Psoas muscle (tissue), 8 donors: ENCODE results near the gene SLC25A13. TPM values are rescaled to one million over a fixed set of nuclear protein-coding genes. Genes with fewer than 3 reads are reported as not detected.

Experiments used
- ATAC-seq, 4 donors: fragments of 200-7000 bp; cut with Tn5 transposase; one replicate each; pipeline ENCODE4 v1.9.1; 2020; ENCODE audit warnings: moderate library complexity in 3 of 4, mild to moderate bottlenecking in 2 of 4
- DNase-seq, 2 donors: peaks; one replicate each; pipeline ENCODE4 v3.0.0-alpha.2; 2020
- H3K27ac ChIP-seq: fragments of 200-600 bp; one replicate; pipeline ENCODE4 v1.8.0; 2022
- H3K27me3 ChIP-seq, 3 donors: fragments of 200-600 bp in 1 of 3; one replicate each; pipeline versions ENCODE4 v1.6.1 to v1.8.0; 2013 to 2022; ENCODE audit warnings: low read length in 2 of 3, mild to moderate bottlenecking in 2 of 3, moderate library complexity in 1 of 3; ENCODE audit not compliant: insufficient read depth in 3 of 3
- H3K36me3 ChIP-seq, 2 donors: fragments of 200-600 bp in 1 of 2; one replicate each; pipeline versions ENCODE4 v1.6.1 to v1.8.0; 2013 to 2022; ENCODE audit warnings: low read depth in 1 of 2, mild to moderate bottlenecking in 1 of 2, moderate library complexity in 1 of 2; ENCODE audit not compliant: insufficient read depth in 1 of 2
- H3K4me1 ChIP-seq: fragments of 200-600 bp; one replicate; pipeline ENCODE4 v1.8.0; 2022
- H3K4me3 ChIP-seq: fragments of 200-600 bp; one replicate; pipeline ENCODE4 v1.8.0; 2022; ENCODE audit warnings: mild to moderate bottlenecking
- H3K9me3 ChIP-seq: fragments of 200-600 bp; one replicate; pipeline ENCODE4 v1.8.0; 2022
- CTCF ChIP-seq: fragments of 200-600 bp; IDR thresholded peaks from one replicate; pipeline ENCODE4 v1.8.0; 2022; ENCODE audit warnings: antibody characterized with exemption
- WGBS, 3 donors: extraction: QIAGEN DNeasy Blood & Tissue Kit; methylation state at CpG; one replicate each; pipeline versions ENCODE4 v1.1.6 to v1.1.7; 2013; 5-methylcytosine and 5-hydroxymethylcytosine counted together
- intact Hi-C, 2 donors: fragments of 100-400 bp; cut with DNase I; formaldehyde crosslinking; loops; one replicate each; pipeline versions ENCODE4 v1.11.0 to v1.14.2; 2022
- polyA plus RNA-seq, 3 donors: library from polyadenylated mRNA; stranded (reverse); fragments of 200-250 nt; gene quantifications; one replicate each; pipeline ENCODE4 v1.2.3, GENCODE V29; 2013
- total RNA-seq, 4 donors: library from RNA; stranded (reverse); fragmentation: NEBNext Ultra II Directional in 2 of 4; extraction: Animal tissue kit (Norgen Biotek cat#: 25700) in 2 of 4; gene quantifications; one replicate each; pipeline versions ENCODE4 v1.2.1 to v1.2.4, GENCODE V29; 2021 to 2023
- donor health status: healthy with polysubstance abuse.
- donor health status: DM: no; HTN: no; CAD: no; lungs with moderate emphysema.
- donor health status: Bipolar disorder and iron deficiency.
- donor health status: healthy.
- donor health status: DM: yes; HTN: yes; CAD: no.
- donor health status: DM: no; HTN: no; CAD: no.
- donor health status: DM: no; HTN: no; CAD: no.
- donor health status: DM: yes; HTN: yes; CAD: no.

The SLC25A13 gene
- total and polyA plus RNA-seq, 7 donors = 3.3 to 31.6 (median 9.0) TPM

- Histone ChIP-seq H3K27me3 (no peaks in the 10 kb centered on the region), H3K9me3 (no peaks in the 10 kb centered on the region), H3K27ac (no peak overlapping the region), H3K36me3 (no peaks in the 10 kb centered on the region), H3K4me3 (no peak overlapping the region), H3K4me1 (peaks cover 10% of the 10 kb centered on the region)
- intact Hi-C loops = no loop called here
- TF ChIP-seq CTCF = no peak
- 59 to 92% (median 74%) methylated on average over 2 of the region's 2 CpGs for WGBS, 3 donors
- ATAC-seq (no peak), DNase-seq (no peak)
Measured at GRCh38 chr7:96202102-96202501, 119.8 kb downstream of the SLC25A13 start.

GRCh38 chr7:96200740-96201139, 121.2 kb downstream of the SLC25A13 start:
- WGBS, 3 donors = 25 to 79% (median 29%) methylated on average over 1 of the region's 1 CpG
- ATAC-seq (peak in 2 of 4 donors; percentile 57 to 75), DNase-seq (no peak)
- no peak overlapping the region for H3K27ac ChIP-seq
- H3K36me3 ChIP-seq = no peaks in the 10 kb centered on the region
- peaks cover 10% of the 10 kb centered on the region for H3K4me1 ChIP-seq
- no peaks in the 10 kb centered on the region for H3K27me3 ChIP-seq
- no peak for TF ChIP-seq CTCF
- H3K4me3 ChIP-seq = no peak overlapping the region
- H3K9me3 ChIP-seq = no peaks in the 10 kb centered on the region
- intact Hi-C loops = no loop called here

GRCh38 chr7:96199421-96199820, 122.5 kb downstream of the SLC25A13 start:
- intact Hi-C loops = no loop called here
- Histone ChIP-seq H3K27me3 (no peaks in the 10 kb centered on the region), H3K27ac (no peak overlapping the region), H3K36me3 (no peaks in the 10 kb centered on the region), H3K4me3 (no peak overlapping the region), H3K4me1 (peaks cover 10% of the 10 kb centered on the region), H3K9me3 (no peaks in the 10 kb centered on the region)
- WGBS, 3 donors = 94 to 96% (median 95%) methylated on average over 1 of the region's 1 CpG
- DNase-seq = no peak
- peak; percentile 56 to 93 (median 80) for ATAC-seq
- TF ChIP-seq CTCF = no peak

- peaks cover 0 to 5% of the 10 kb centered on the region in 2 donors for H3K36me3 ChIP-seq
- ATAC-seq = no peak
- 75 to 77% (median 77%) methylated on average over 3 of the region's 3 CpGs for WGBS, 3 donors
Measured at GRCh38 chr7:96198047-96198636, 123.8 kb downstream of the SLC25A13 start.

More at GRCh38 chr7:96198047-96198636, 123.8 kb downstream of the SLC25A13 start:
- Histone ChIP-seq H3K27ac (no peak overlapping the region), H3K4me1 (peaks cover 10% of the 10 kb centered on the region), H3K9me3 (no peaks in the 10 kb centered on the region), H3K27me3 (no peaks in the 10 kb centered on the region), H3K4me3 (no peak overlapping the region)
- no peak for DNase-seq
- no peak for TF ChIP-seq CTCF
- intact Hi-C loops = no loop called here
